ENCODE measurements around the gene TPPP.
"Not testable (repeated sequence)": the region's sequence is repeated elsewhere in the genome, so short reads cannot be mapped to it uniquely, and the experiment has no call there.

DNA sequence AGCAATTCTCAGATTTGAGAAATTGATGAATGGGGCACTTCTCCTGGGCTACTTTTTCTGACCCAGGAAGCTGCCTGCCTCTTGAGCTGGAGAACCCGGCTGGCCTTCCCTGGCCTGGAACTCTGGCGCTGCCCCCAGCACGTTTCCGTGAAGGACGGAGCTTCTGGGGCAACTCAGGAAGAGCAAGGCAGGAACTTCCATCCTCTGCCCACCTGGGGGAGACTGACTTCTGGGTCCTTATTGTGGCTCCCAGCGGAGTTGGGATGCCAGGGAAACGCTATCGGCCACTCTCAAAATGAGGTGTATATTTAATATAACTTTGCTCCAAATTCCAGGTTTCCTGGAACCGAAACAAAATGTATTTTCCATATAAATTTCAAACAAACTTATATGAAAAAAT is 33.9 kb upstream of the TPPP start:
- TF ChIP-seq, protein P1, sequence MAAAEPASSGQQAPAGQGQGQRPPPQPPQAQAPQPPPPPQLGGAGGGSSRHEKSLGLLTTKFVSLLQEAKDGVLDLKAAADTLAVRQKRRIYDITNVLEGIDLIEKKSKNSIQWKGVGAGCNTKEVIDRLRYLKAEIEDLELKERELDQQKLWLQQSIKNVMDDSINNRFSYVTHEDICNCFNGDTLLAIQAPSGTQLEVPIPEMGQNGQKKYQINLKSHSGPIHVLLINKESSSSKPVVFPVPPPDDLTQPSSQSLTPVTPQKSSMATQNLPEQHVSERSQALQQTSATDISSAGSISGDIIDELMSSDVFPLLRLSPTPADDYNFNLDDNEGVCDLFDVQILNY (CRISPR knock-in tag; IDR thresholded peaks at IDR 0.05) = not testable (repeated sequence)
- TF ChIP-seq, protein P2, sequence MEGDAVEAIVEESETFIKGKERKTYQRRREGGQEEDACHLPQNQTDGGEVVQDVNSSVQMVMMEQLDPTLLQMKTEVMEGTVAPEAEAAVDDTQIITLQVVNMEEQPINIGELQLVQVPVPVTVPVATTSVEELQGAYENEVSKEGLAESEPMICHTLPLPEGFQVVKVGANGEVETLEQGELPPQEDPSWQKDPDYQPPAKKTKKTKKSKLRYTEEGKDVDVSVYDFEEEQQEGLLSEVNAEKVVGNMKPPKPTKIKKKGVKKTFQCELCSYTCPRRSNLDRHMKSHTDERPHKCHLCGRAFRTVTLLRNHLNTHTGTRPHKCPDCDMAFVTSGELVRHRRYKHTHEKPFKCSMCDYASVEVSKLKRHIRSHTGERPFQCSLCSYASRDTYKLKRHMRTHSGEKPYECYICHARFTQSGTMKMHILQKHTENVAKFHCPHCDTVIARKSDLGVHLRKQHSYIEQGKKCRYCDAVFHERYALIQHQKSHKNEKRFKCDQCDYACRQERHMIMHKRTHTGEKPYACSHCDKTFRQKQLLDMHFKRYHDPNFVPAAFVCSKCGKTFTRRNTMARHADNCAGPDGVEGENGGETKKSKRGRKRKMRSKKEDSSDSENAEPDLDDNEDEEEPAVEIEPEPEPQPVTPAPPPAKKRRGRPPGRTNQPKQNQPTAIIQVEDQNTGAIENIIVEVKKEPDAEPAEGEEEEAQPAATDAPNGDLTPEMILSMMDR (IDR thresholded peaks at IDR 0.05) = not testable (repeated sequence)
- TF ChIP-seq, protein P3, sequence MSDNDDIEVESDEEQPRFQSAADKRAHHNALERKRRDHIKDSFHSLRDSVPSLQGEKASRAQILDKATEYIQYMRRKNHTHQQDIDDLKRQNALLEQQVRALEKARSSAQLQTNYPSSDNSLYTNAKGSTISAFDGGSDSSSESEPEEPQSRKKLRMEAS (CRISPR knock-in tag; IDR thresholded peaks at IDR 0.05) = not testable (repeated sequence)
- not testable (repeated sequence) for TF ChIP-seq SP1 (CRISPR knock-in tag; conservative IDR thresholded peaks at IDR 0.05); ATF1 (CRISPR knock-in tag; IDR thresholded peaks at IDR 0.05); ZNF138 (CRISPR knock-in tag; conservative IDR thresholded peaks at IDR 0.05)
- TF ChIP-seq, protein P4, sequence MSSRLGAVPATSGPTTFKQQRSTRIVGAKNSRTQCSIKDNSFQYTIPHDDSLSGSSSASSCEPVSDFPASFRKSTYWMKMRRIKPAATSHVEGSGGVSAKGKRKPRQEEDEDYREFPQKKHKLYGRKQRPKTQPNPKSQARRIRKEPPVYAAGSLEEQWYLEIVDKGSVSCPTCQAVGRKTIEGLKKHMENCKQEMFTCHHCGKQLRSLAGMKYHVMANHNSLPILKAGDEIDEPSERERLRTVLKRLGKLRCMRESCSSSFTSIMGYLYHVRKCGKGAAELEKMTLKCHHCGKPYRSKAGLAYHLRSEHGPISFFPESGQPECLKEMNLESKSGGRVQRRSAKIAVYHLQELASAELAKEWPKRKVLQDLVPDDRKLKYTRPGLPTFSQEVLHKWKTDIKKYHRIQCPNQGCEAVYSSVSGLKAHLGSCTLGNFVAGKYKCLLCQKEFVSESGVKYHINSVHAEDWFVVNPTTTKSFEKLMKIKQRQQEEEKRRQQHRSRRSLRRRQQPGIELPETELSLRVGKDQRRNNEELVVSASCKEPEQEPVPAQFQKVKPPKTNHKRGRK (CRISPR knock-in tag; IDR thresholded peaks at IDR 0.05; ENCODE audit: borderline replicate concordance) = not testable (repeated sequence)
- TF ChIP-seq, protein P5, sequence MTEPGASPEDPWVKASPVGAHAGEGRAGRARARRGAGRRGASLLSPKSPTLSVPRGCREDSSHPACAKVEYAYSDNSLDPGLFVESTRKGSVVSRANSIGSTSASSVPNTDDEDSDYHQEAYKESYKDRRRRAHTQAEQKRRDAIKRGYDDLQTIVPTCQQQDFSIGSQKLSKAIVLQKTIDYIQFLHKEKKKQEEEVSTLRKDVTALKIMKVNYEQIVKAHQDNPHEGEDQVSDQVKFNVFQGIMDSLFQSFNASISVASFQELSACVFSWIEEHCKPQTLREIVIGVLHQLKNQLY (CRISPR knock-in tag; IDR thresholded peaks at IDR 0.05) = not testable (repeated sequence)
